HL-60/S4 (cell line): ENCODE data around the gene SELENOS.

Source experiments
- in situ Hi-C: fragments of 300-500 bp; cut with MboI; formaldehyde crosslinking; loops from 2 replicates; pipeline ENCODE4 v1.14.3; 2022; ENCODE audit warnings: low sequenced_read_pairs

The SELENOS gene

GRCh38 chr15:101252836-101253235, 24.4 kb downstream of the SELENOS start:
- in situ Hi-C loops, result loop anchor here (10.0 to 25.0 kb wide), 4 partner anchors 158 to 916 kb away; partner anchors contain the start of genes ADAMTS17 and LRRK1

GRCh38 chr15:101251830-101252820, 25.2 kb downstream of the SELENOS start, which contains the start of gene CHSY1:
Gene CHSY1 (minus strand): TSS chr15:101252048. CDS start chr15:101251456, 592 bp downstream.
- in situ Hi-C loops, result loop anchor here (10.0 to 25.0 kb wide), 4 partner anchors 157 to 915 kb away; partner anchors contain the start of genes ADAMTS17 and LRRK1

GRCh38 chr15:101250873-101251829, 26.1 kb downstream of the SELENOS start:
- in situ Hi-C loops, result loop anchor here (10.0 to 25.0 kb wide), 4 partner anchors 156 to 914 kb away; partner anchors contain the start of genes ADAMTS17 and LRRK1

DNA sequence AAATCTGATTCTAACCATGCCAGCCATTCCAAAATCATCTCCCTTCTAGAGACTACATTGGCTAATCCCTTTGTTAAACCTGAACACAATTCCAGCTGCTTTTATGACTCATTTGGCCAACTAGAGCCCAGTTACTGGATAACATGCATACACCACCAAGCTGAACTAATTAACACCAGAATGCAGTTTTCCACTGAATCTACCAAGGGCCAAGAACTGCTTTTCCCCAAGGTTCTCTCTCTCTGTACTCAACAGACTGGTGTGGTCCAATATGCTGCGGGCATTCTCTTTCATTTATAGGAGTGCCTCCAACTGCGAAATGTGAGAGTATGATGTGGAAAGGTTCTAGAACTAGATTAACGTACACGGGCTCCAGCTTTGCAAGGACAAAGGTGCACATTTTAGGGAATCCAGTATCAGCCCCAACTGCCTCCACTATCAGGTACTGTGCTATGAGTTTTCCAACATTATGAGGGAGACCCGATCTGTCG, 26.9 kb downstream of the SELENOS start:
- in situ Hi-C loops, result loop anchor here (10.0 to 25.0 kb wide), 4 partner anchors 156 to 913 kb away; partner anchors contain the start of genes ADAMTS17 and LRRK1

- in situ Hi-C loops, result no loop called here
Observed at GRCh38 chr15:101248274-101248673, 29.0 kb downstream of the SELENOS start.

- in situ Hi-C loops, result no loop called here
Observed at GRCh38 chr15:101246824-101247745, 30.2 kb downstream of the SELENOS start.

- in situ Hi-C loops, result no loop called here
Observed at GRCh38 chr15:101246391-101246790, 30.9 kb downstream of the SELENOS start.

DNA sequence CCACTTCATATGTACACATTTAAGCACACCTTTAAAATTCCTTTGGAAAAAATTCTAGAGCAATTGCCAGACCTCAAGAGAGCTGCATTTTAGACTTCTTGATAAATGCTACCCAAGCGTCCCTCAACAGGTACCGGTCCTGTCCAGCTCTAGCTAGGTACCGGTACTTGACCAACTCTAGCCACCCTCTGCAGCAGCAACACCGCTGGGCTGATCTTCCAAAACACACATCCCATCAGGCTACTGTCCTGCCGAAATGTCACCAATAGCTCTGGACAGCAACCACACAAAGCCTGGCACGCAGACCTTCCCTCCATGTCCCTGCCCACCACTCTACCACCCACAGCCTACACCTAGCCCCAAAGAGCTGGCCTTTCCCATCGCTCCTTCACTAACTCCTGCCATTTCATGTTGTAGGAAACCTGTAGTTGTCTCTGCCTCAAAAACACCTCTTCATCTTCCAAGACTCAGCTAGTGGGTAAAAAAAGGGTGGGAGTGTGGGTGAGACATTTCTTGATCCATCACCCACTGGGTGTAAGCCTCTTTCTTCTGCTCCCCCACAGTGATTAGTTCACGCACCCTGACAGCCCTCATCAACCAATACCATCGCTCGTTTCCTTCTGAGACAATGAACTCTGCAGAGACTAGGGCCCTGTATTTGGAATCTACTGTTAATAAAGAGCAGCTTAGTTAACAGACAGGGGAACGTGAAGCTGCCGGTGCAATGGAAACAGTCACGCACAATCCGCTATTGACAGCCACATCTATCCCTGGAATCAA, 32.2 kb downstream of the SELENOS start:
- in situ Hi-C loops, result no loop called here

DNA sequence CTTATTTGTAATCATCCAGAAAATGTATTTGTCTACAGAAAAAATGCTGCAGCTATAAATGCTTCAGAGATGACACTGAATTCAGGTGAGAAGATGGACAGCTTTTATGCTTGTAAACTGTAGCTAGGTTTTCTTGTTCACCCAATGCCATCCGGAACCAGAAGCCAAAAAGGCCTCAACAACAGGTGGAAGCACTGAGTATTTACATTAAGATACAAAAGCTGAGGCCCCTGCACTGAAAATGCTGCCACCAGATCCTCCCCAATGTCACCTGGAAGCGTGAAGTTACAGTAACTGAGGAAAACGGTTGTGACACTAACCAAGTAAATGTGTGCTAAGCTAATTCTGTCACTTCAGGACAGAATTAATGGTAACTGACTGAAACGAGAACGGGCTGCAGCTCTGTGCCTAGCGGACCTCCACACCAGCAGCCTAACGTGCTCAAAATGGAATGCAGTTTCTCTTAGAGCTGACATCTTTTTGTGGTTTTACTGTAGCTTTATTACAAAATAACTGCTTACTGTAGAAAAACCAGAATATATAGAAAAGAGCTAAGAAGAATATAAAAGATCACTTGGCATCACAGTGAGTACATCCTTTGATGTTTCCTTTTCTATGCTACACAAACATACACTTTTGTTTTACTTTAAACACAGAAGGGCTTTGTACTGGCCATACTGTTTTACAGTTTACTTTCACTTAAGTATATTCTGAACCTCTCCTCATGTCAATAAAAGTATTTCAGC, 33.1 kb downstream of the SELENOS start:
- in situ Hi-C loops, result no loop called here

DNA sequence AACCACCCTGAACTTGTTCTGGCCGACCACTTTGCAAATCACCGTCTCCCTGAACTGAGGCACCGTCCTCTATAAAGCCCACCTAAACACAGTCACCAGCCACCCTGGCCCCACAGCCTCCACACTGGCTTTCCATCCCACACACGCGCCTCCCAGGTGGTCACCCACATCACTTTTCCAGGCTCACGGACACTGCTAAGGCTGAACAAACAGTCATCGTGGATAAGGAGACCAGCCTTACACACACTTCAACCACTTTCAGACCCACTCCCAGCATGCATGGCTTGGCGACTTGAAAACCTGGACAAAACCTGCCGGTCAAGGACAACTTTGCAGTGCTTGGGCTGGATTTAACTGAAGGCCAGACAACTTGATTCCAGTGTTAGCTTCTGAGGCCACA, 33.9 kb downstream of the SELENOS start:
- in situ Hi-C loops, result no loop called here

DNA sequence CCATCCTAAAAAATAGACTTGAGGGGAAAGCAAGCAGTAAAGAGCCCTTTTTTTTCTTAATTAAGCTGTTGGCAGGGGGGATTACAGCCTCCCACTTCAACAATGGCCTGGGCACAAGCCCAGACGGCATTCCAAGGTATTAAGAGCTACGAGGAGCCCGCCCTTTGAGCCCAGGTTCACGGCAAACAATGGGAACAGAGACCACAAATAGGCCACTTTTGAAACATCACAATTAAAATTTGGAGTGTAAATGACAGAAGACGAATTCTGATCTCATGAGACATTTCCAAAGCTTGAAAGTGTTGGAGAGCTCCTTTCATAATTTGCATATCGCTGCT, 34.3 kb downstream of the SELENOS start:
- in situ Hi-C loops, result no loop called here

DNA sequence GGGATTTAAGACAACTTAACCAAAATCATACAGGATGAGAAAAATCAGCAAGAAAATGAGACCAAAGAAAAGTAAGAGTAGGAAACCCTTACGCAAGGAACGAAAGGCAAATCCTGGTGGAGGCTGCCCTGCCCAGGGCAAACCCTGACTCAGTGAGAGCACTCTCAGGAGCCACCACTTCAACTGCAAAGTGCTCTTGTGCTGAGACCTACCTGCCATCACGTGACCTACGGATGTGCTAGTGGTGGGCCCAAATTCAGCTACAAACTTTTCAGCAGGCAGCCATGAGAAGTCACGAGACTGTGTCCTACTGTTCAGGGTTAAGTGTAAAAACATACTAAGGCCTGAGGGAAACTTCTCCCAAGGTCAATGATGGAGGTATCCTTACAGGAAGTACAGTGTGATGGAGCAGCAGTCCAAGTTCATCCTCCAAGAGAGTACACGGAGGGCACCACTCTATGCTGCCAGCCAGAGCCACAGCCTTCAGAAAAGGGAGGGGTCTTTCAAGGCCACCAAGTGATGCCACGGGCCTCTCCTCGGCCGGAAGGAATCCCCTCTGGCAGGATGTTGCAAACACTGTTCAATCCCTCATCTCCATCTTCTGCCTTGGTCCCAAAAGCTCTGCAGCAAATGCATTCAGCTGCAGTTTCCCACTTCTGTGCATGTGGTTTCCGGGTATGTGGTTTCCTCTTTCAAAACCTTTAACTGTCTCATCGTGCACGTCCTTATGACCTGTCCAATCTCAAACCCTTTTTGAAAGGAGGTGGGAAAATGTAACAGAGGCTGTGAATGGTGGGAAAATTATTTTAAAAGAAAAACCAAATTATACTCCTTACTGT, 34.9 kb downstream of the SELENOS start:
- in situ Hi-C loops, result no loop called here

DNA sequence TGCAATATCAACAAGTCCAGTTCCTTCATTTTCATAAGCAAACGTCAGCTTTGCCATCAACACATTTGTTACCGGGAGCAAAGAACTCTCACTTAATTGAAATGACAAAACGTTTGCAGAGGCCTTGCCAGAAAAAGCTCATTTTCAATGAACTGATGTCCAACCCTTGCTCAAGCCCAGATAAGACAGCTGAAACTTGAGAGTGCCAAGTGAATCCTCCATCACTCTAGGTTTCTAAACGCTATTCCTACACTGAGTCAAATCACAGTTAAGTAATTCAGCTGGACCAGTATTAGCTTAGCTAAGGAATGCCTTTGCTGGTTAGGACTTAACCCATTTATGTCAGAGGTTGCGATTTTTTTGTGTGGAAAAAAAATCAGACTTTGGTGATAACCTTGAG, 36.9 kb downstream of the SELENOS start:
- in situ Hi-C loops, result no loop called here

DNA sequence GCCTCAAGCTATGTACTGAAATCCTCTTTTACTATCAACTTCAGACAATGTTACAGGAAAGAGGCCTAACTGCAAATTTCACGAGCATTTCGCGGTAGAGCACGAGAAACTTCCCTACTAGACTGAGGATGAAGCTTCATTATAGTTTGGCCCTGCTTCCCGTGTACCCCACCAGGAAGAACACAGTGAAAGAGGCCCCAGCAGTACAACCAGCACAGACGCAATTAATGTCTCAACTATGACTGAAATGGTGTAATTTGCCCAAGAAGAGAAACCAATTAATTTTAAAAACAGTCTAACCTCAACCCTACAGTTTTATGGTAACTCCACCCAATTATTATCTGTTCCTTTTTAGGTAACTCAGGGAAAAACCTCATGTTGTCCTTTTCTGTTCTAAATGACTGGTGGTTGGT, 37.6 kb downstream of the SELENOS start:
- in situ Hi-C loops, result no loop called here

DNA sequence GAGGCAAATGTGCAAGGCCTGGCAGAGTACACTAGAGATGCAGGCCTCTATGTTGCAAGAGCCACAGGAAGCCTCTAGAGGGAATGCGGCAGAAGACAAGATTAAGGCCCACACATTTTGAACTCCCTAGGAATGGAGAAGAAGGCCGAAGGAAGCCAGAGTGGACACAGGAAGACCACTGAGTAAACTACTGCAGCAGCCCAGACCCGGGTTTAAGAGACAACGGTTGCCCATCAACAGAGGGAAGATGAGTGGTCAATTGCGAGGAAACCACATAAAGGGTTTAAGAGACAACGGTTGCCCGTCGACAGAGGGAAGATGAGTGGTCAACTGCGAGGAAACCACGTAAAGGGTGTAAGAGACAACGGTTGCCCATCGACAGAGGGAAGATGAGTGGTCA, 40.0 kb downstream of the SELENOS start:
- in situ Hi-C loops, result no loop called here

DNA sequence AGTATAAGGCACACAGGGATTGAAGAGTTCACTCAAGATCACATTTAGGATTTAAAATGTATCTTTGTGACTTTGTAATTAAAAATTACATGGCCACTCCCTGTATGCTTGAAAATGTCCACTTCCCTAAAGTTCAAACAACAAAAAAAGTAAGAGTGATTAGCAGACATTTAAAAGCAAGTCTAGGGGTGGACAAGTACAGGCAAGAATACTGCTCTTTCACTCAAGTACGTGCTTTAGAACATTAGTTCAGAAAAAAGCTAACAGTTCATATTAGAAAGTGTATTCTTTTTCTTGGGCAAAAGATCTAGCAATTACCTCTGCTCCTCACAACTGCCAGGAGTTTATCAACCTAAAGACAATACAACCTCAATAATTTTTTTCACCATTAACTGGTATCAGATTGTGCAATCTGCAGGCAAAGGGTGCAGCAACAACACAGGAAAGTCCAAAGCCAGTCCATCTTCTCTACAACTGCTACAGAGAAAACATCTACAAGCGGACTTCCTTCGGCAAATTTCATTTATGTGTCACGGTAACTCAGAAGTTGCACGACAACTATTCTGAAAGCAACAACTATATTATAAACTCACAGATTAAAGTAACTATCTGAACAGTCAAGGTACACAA, 43.5 kb downstream of the SELENOS start:
- in situ Hi-C loops, result no loop called here

DNA sequence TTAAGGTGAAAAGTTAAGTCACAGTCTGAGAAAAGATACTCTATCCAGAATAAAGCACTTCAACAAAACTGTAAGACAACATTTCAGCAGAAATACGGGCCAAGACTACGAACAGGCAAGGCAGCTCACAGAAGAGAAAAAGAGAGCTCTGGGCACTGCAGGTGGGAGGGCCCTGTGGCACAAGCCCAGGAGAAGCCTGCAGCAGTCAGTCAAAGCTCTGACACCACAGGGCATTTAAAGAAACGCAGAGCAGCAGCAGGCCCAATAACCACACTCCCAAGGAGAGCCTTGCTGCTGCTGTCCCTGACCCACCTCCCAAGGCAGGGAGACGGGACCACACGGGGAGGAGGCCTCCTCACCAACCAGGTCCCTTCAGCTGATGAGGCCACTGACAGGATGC, 44.6 kb downstream of the SELENOS start:
- in situ Hi-C loops, result no loop called here
